GM19351 (cell line): ENCODE measurements around the gene COX19.

Source experiments
- ATAC-seq: cut with Tn5 transposase; IDR thresholded peaks from one replicate; pipeline ENCODE4 v1.9.1; 2021; ENCODE audit warnings: mild to moderate bottlenecking, moderate library complexity; ENCODE audit not compliant: unreplicated experiment

The COX19 gene

GRCh38 chr7:979886-980571 is 4.7 kb upstream of the COX19 start:
- ATAC-seq: no peak

GRCh38 chr7:979151-979550 is 3.8 kb upstream of the COX19 start:
- no peak for ATAC-seq

DNA sequence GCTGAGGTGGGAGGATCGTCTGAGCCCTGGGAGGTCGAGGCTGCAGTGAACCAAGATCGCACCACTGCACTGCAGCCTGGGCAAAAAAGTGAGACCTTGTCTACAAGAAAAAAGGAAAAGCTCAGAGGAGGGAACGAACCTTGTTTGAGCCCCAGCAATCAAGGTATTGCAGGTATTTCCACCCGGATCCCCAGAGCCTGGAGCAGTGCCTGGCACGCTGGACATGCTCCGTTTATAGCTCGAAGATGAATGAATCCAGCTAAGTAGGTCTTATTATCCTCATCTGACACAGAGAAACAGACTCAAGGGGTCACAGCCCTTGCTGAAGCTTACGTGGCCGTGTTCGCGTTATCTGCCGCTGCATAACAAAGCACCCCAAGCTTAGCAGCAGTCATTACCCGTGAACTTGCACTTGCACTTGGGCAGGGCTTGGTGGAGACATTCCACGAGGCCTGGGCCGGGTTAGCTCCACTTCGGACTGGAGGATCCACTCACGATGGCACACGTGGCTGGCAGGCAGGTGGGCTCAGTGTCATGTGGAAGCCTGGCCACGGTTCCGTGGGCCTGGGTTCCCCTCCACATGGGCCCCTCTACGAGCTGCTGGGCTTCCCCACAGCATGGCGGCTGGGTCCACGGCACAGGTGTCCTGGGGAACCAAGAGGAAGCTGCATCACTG is 3.2 kb upstream of the COX19 start:
- no peak for ATAC-seq

GRCh38 chr7:978049-978346 is 2.6 kb upstream of the COX19 start:
- ATAC-seq: no peak

DNA sequence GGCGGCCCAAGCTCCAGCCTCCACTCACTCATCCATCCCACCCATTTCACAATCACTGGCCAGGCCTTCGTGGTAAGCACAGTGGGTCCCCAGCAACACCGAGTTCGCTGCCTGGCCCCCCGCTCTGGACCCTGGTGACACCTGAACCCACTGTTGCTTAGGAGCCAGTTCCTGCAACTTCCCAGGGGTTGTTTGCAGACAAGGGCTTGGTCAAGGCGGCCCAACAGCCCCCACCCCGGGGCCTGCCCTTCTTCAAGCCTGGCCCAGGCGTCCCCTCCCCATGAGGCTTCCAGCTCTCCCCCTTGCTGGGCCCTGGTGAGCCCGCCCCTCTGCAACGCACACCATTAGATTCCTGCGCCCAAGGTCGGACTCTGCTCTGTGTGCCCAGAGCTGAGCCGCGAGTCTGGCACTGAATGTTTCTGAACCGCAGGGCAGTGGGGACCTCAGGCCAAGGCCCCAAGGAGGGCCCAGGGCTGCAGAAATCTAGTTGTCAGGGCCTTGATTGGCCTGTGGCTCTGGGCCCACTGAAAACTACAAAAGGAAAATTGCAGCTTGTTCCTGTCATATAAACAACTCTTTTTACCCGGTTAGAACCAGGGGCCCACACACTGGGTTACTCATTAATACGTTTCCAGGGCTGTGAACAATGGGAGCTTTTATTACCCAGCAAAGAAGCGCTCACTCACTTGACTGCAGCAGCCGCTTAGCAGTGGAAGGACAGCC is 2.1 kb upstream of the COX19 start:
- ATAC-seq: no peak

GRCh38 chr7:976901-977325 is 1.6 kb upstream of the COX19 start:
- ATAC-seq: no peak

DNA sequence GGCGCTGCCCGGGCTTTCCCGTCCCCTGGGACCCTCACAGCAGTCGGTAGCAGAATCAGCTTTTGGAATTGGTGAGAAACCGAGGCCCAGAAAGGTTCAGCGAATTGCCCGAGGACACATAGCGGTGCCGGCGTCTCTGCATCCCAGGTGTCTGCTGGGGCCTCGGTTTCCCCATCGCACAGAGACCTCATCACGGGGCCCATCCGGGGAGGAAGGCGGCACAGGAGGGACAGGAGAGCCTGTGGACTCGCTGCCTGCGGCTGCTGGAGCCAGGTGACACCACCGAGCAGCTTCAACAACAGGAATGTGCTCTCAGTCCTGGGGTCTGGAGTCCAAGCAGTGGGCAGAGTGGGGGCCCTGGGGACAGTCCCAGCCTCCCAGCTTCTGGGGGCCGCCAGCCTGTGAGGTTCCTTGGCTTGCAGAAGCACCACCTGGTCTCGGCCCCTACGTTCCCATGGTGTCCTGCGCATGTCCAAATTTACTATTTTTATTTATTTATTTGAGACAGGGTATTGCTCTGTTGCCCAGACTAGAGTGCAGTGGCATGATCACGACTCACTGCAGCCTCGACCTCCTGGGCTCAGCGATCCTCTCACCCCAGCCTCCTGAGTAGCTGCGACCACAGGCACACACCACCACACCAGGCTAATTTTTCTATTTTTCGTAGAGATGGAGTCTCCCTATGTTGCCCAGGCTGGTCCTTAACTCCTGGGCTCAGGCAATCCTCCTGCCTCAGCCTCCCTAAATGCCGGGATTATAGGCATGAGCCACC is 539 bp upstream of the COX19 start:
- no peak for ATAC-seq

GRCh38 chr7:974172-974571 is 1.2 kb downstream of the COX19 start:
- no peak for ATAC-seq

DNA sequence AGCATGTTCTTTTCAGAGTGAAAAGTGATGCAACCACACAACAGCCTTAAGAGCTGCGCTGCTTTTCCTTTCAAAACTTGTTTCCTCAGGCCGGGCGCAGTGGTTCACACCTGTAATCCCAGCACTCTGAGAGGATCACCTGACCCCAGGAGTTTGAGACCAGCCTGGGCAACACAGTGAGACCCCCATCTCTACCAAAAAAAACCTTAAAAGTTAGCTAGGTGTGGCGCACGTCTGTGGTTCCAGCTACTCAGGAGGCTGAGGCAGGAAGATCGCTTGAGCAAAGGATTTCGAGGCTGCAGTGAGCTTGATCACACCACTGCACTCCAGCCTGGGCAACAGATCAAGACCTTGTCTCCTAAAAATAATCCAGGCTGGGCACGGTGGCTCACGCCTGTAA is 2.0 kb downstream of the COX19 start:
- ATAC-seq: no peak

DNA sequence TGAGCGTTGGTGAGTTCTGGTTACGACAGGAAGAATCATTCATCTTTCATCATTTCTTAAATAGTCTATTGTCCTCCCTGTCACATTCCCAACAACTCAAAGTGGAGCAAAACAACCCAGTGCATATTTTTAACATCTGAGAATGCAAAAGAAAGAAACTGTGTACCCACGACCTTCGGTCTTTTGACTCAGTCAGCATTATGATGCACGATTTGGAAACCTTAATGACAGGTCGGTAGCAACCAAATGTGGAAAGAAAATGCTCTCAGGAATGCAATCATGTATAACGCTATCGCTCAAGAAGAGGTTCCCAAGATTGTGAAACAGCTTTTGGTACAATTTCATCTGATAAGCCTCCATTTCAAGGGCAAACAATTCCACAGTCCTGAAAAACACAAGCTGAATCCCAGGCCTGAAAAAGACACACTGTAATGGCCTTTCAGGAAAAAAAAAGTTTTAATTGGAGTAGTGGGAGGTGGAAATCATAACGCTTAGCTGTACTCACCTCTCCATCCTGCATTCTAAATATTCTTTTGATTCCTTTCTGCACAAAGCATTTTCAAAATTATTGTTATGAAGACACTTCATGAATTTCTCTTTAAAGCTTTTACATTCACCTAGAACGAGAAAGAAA is 2.6 kb downstream of the COX19 start:
- ATAC-seq: no peak

GRCh38 chr7:972110-972509 is 3.2 kb downstream of the COX19 start:
- ATAC-seq: no peak

DNA sequence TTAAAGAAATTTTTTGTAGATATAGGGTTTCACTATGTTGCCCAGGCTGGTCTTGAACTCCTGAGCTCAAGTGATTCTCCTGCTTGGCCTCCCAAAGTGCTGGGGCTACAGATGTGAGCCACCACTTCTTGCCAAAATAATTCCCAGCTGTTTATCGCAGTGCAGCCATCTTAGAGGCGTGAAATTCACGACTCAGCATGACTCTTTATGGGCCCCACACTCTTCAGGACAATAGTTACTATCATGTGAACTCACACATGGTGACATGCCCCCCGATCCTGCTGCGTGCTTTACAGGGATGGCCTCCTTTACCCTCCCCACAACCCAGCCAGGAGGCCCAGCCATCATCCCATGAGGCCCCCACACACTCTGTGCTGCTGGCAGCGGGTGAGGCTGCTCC is 4.6 kb downstream of the COX19 start:
- ATAC-seq: no peak

DNA sequence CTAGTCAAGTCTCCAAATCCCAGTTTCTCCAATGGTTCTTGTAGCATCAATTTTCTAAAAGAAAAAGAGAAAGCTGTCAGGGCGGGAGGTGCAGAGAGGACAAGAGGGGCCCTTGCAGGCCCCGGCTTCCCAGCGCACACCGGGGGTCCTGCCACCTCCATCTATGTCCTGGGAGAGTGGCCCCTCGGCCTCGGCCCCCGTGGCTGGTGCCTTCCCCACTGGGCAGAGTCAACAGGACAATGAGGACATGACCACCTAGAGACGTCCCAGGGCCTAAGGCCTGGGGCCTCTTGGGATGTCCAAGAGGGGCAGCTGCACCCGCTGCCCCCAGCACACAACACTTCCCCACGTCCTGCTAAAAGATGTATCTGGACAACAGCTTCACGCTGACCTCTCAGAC is 5.9 kb downstream of the COX19 start:
- ATAC-seq: no peak

- ATAC-seq: no peak
Measured at GRCh38 chr7:968205-969105, 6.9 kb downstream of the COX19 start.

GRCh38 chr7:967361-968082 is 7.8 kb downstream of the COX19 start:
- no peak for ATAC-seq

- no peak for ATAC-seq
Measured at GRCh38 chr7:966291-967069, 8.9 kb downstream of the COX19 start.

DNA sequence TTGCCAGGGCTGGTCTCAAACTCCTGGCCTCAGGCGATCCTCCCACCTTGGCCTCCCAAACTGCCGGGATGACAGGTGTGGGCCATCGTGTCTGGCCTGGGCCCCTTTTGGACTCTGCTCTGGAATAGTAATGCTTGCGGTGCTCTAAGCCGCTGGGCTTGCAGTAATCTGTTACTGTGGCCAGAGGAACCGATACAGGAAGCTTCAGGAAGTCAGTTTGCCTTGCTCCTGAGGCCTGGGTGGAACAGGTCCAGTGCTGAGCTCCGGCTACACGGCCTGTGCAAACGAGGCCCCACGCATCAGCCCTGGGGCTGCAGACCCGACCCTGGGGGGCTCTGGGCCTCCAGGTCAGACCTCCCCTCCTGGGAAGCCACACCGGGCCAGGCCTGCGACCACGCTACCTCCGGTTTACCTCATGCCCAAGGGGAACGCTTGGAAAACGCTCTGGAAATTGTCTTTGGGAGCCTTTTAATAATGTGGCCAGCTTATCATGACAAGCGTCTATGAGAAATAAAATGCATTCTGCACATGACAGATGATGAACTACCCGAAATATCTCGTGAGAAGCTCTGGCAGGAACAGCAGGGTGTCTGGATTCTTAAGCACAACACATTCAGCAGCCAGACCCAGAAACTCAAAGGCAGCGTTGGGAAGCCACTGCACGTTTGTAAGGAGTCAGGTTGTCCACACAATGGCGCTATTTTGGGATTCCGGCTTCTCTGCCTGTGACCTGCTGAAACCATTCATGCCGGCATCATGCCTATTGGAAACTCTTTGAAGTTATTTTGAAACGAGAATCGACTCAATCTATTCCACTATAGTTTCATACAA is 10.7 kb downstream of the COX19 start:
- ATAC-seq: no peak
